CD4-positive, alpha-beta T cell treated with Interleukin-21 for 1 hour (primary cell): ENCODE data around the gene GIPC1.

Source experiments
- DNase-seq: peaks from one replicate; pipeline ENCODE4 v3.0.0-alpha.2; 2020

Gene GIPC1

GRCh38 chr19:14487370-14488125, 8.4 kb downstream of the GIPC1 start:
- DNase-seq, result no peak

- no peak for DNase-seq
These were observed 13.6 kb downstream of the GIPC1 start for GRCh38 chr19:14482172-14482941.

- DNase-seq, result no peak
These were observed 15.2 kb downstream of the GIPC1 start for GRCh38 chr19:14480700-14481079.

DNA sequence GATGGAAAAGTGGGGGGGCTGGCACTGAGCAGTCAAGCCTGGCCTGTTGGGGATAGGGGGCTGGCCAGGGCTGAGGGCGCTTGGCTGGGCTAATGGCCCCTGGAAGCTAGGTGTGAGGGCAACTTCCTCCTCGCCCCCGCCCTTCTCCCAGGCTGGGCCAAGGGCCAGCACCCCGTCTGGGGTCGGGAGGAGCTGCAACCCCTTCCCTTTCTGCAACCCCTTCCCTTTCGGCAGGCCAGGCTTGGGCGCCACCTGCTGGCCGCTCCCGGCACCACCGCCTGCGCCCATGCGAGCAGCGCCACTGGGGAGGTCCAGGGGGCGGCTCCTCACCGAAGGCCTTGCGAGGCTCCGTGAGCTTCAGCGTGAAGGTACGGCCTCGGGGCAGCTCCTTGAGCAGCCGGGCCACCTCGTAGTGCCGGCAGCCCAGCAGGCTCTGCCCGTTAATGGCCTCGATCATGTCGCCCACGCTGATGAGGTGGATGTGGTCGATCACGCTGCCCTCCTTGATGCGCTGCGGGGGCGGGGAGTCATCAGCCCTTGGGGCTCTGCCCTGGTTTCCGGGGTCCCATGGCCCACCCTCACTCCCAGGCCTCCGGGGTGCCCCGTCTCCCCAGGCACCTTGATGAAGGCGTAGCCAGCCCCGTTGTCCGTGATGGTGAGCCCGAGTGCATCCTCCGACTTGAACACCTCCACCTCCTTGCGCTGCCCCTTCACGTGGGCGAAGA, 15.8 kb downstream of the GIPC1 start:
- DNase-seq, result peak; percentile 75

DNA sequence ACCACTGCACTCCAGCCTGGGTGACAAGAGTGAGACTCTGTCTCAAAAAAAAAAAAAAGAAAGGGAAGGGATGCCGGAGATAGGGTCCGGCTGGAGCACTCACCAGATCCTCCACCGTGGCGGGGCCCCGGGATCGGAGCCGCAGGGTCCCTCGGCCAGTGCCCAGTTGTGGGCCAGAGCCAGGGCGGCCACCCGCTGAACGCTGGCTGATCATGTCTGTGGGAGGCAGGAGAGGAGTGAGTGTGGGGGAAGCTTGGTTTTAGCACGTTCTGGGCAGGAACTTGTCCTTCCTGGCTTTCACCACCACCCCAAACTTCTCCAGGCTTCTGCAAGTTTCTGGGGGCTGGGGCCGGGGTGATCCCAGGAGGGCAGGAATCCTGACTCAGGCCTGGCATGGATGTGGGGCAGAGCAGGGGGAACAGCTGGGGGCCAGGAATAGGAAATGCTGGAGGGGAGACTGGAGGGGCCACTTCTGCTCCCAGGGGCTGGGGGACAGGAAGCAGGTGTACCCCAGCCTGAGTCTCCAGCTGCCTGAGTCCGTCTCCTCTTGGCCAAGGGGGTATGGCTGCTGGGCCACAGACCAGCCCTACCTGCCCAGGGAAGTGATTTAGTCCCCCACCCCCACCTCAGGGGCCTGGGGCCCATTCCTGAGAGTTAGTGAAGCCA, 16.5 kb downstream of the GIPC1 start:
- no peak for DNase-seq

DNA sequence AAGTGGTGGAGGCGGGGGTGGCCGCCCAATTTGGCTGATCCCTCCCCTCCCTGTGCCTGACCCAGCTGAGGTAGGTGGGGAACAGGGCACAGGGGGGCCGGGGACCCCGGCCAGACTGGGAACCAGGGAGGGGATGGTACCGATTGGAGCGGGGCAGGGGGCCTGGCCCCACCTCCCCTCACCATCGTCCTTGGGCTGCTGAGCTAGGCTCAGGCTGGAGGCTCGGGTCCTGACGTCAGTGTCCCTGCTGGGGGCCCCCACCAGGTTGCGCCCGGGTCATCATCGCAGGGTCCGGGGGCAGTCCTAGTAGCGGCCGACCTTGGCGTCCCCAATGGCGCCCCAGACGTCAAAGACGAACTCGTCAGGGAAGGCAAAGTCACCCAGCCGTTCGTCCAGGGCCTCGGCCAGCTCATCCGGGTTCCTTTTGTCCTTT, 17.8 kb downstream of the GIPC1 start:
- no peak for DNase-seq

DNA sequence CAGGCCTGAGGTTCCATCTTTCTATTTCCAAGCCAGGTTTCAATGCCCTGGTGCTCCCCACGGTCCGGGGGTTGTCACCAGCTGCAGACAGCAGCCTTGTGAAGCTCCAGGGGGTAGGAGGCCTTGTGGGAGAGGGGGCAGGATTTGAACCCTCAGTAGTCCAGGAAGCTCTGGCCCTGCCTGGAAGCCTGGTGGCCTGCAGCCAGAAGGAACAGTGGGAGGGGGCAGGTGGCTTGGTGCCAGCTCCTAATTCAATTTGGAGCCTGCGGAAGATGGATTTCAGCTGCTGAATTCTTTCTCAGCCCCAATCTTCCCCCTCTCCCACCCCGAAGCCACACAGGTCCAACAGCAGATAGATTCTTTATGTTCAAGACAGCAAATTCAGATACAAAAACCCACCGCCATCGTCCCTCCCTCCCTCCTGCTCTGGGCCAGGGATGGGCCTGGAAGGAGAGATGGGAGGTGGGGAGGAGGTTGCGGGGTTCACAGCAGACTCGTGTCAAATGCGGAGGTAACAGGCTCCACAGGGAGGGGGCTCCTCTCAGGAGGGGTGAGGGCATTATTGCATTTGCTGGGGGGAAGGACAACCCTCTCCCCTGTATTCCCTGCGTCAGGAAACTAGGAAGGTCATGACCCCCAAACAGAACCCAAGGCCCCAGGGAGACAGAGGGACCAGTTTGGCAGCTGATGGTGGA, 18.4 kb downstream of the GIPC1 start:
- DNase-seq, result no peak

- peak; percentile 77 for DNase-seq
These were observed 19.1 kb downstream of the GIPC1 start for GRCh38 chr19:14476673-14477401.

GRCh38 chr19:14476327-14476672, 19.6 kb downstream of the GIPC1 start:
- DNase-seq, result no peak

DNA sequence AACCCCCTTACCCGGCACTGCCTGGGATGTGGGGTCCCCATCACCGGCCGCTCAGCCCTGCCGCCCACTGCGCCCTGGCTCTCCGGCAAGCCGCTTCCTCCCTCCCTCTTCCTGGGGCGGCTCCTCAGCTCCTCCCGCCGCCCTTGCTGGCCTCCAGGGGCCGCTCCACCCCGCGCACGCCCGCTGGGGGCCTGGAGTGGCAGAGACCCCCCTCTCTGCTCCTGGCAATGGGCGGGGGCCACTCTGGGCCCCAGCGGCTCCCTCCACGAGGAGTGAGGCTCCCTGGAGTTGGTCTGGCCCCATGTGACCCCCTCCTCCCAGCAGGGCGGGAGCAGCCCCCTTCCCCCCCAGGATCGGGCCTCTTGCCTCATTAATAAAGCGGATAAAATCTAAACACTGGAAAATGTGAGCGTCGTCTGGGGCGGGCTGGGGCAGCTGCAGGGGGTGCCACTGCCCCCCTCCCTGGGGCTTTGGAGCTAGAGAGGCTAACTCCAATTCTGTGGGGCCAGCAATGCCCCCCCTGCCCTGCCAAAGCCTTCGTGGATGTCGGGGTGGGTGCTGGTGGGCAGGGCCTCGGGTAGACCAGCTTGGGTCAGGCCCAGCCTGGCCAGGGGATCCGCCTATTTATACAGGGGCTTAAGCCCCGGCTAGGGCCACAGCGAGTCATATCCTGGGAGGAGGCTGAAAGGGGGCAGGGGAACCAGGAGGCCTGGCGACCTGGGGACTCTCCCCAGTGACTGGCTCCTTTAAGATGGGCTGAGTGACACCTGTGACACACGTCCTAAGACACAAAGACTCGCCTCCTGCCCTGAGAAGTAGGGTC, 20.5 kb downstream of the GIPC1 start, which contains the start of gene PTGER1:
Gene PTGER1 (minus strand): TSS at position 104 of the 823 bp plus-strand sequence. CDS start 1,034 bp downstream, outside the sequence.
- DNase-seq, result peak; percentile 36

GRCh38 chr19:14474827-14475226, 21.1 kb downstream of the GIPC1 start:
- DNase-seq, result no peak

GRCh38 chr19:14473978-14474578, 21.8 kb downstream of the GIPC1 start:
- no peak for DNase-seq

- no peak for DNase-seq
These were observed 22.6 kb downstream of the GIPC1 start for GRCh38 chr19:14473073-14473977.

- peak; percentile 84 for DNase-seq
These were observed 23.6 kb downstream of the GIPC1 start for GRCh38 chr19:14472202-14472938.

- DNase-seq, result no peak
These were observed 24.3 kb downstream of the GIPC1 start for GRCh38 chr19:14471436-14472187.

DNA sequence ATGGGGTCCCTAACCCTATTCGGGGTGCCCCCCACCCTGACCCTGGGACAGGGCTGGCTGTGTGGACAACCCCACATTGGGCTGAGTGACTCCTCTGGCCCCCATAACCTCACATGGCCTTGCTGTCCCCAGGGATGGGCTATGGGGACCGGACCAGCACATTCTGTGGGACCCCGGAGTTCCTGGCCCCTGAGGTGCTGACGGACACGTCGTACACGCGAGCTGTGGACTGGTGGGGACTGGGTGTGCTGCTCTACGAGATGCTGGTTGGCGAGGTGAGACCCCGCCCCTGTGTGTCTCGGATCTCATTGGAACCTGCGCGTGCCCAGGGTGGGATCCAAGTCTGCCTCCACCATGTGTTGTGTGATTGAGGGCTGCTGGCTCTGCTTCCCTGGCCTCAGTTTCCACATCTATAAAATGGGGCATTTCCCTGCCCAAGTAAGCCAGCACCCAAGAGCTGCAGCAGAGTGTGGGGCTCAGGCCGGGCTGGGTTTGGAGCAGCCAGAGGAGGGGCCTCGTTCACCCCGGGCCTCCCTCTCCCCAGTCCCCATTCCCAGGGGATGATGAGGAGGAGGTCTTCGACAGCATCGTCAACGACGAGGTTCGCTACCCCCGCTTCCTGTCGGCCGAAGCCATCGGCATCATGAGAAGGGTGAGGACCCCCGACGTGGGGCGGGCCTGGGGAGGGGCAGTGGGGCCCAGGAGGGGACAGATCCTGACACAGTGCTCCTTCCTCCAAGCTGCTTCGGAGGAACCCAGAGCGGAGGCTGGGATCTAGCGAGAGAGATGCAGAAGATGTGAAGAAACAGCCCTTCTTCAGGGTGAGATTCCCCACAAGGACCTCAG, 25.7 kb downstream of the GIPC1 start:
- DNase-seq, result no peak

GRCh38 chr19:14467816-14468215, 28.1 kb downstream of the GIPC1 start:
- DNase-seq, result no peak
